ENCODE results near the gene CLIC1.

The CLIC1 gene

GRCh38 chr6:31737991-31738979 lies 2.0 kb upstream of the CLIC1 start:
- peak; percentile 82 for DNase-seq (ENCODE audit: low read depth)

DNA sequence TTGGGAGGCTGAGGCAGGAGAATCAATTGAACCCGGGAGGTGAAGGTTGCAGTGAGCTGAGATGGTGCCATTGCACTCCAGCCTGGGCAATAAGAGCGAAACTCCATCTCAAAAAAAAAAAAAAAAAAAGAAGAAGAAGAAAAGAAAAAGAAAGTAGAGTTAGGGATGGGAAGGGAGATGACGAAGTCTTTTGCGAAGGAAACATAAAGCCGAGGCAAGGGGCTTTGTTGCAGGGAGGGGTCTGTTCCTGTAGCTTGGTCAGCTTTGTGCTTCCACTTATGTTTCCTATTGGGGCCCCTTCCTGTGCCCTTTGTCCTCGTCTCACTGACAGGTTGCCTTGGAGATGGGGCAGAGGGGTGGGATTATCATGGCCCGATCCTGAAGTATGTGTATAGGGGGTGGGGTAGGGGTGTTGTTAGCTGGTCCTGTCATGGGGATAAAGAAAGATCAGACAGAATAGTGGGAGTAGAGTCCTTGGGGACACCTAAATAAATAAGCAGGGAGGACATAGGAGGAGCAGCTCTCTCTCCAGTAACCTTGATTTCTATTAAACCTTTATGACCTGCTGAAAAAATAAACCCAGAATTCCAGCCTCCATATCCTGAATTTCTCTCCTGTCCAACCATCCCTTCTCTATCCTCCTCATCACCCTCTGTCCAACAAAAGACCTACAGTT lies 1.1 kb upstream of the CLIC1 start:
- peak; percentile 25 for DNase-seq (ENCODE audit: low read depth)

DNA sequence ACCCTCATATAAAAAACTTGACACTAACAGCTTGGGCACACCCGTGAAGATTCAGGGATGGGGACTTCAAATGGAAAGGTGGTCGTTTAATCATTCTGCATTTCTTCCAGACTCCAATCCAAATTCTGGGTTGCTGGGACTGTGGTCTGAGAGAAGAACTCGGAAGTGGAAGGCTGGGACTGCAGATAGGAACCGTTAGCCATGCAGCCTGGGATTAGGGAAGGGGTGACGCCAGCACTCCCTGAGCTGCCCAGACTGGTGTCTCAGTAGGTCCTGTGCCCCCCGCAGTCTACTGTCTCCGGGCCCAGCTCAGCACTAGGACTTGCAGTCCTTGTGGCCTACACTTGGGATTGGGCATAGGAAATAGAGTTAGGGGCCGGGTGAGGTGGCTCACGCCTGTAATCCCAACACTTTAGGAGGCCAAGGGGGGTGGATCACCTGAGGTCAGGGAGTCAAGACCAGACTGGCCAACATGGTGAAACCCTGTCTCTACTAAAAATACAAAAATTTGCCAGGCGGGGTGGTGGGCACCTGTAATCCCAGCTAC lies 511 bp upstream of the CLIC1 start:
- DNase-seq (ENCODE audit: low read depth) = no peak

GRCh38 chr6:31734821-31735406 lies 1.4 kb downstream of the CLIC1 start:
- peak; percentile 43 for DNase-seq (ENCODE audit: low read depth)

GRCh38 chr6:31734247-31734820 lies 2.0 kb downstream of the CLIC1 start:
- no peak for DNase-seq (ENCODE audit: low read depth)

GRCh38 chr6:31733734-31734133 lies 2.6 kb downstream of the CLIC1 start:
- no peak for DNase-seq (ENCODE audit: low read depth)

- no peak for DNase-seq (ENCODE audit: low read depth)
These were observed 4.3 kb downstream of the CLIC1 start for GRCh38 chr6:31732029-31732428.

GRCh38 chr6:31730631-31731086 lies 5.7 kb downstream of the CLIC1 start:
- DNase-seq (ENCODE audit: low read depth) = no peak

- peak; percentile 92 for DNase-seq (ENCODE audit: low read depth)
These were observed 6.2 kb downstream of the CLIC1 start for GRCh38 chr6:31729979-31730630.

DNA sequence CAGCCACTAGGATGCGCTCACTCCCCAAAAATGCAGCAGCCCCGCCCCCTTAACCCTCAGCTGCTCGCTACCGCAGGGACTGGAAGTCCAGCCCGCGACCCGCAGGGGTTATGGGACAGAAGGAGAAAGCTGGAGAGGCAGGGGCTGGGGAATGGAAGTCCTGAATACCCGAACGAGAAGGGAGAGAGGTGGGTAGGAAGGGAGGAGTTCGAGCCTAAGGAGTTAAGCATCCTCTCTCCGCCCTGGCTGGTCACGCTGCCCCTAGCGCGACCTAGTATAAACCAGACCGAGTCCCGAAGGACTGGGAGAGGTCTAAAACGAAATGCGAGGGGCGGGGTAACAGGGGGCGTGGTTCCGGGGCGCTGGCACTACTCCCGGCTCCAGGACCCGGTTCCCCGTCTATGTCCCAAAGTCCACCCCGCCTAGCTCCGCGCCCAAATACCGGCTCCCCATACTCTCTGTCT lies 6.8 kb downstream of the CLIC1 start:
- DNase-seq (ENCODE audit: low read depth) = peak; percentile 90

GRCh38 chr6:31728767-31729514 lies 7.4 kb downstream of the CLIC1 start, which contains the start of gene DDAH2:
Gene DDAH2, minus strand, starts transcription at chr6:31729299. Its CDS starts 138 bp downstream, at chr6:31729161.
- DNase-seq (ENCODE audit: low read depth) = no peak

DNA sequence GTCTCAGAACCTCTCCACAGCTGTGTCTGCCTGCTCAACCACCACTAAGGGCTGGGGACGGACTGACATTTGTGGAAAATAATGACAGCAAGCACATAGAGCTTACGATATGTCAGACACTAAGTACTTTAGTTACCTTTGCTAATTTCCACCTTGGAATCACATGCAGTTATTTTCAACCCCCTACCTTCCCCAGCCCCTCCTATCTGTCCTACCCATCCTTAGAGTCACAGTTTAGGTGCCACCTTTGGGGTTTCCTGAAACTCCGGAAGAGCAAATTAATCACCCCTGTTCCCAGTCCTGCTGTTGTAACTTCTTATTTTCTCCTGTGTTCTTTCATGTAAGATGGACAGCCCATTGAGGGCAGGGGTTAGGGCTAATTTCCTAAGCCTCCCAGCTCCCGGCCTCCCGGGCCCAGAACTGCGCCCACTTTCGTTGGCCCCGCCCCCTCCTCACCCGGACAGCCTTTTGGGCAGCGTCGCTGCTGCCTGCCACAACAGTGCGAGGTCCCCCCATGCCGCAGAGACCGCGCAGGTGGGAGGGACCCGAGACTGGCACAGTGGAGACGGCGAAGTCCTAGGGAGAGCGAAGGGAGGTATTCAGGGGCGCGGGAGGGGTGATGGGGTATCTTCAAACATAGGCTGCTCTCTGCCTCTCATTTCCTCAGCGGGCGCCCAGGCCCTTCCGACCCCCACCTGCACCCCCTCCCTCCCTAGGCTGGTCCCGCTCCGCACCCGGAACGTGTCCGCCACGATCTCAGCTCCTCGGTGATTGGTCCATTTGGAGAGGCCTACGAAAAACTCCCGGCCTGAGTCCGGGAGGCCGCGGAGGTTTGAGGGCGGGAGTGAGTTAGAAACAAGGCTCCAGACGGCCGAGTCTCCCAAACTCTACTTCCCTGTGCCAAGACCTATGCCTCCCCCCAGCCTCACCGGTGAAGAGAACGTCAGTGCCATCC lies 8.3 kb downstream of the CLIC1 start:
- no peak for DNase-seq (ENCODE audit: low read depth)

DNA sequence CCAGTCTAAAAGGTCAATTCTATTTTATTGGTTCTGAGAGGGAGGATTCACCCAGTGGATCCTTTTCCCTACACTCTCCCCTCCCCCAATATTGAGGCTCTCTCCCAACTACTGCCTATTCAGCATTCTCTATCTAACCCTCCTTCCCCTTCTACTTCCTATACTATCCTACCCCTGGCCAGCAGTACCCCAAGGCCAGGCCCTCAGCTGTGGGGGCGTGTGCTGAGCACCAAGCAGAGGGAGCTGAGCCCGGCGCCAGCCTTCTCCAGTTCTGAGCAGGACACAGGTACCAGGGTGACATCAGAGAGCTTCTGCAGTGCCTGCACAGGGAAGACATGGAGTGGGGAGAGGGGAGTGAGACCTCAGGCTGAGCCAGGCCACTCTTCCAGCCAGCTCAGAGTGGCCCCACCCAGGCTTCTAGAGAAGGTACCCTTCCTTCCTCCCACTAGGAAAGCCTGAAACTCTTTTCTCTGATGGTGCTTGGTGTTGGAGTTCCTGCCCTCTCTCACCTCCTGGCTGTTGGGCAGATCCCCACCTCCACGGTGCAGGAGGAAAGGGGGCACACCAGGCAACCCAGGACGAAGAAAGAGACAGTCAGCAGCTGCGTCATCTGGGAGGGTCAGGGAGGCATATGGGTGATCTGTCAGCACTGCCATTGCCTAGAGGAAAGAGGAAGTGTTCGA lies 9.2 kb downstream of the CLIC1 start:
- DNase-seq (ENCODE audit: low read depth) = no peak

DNA sequence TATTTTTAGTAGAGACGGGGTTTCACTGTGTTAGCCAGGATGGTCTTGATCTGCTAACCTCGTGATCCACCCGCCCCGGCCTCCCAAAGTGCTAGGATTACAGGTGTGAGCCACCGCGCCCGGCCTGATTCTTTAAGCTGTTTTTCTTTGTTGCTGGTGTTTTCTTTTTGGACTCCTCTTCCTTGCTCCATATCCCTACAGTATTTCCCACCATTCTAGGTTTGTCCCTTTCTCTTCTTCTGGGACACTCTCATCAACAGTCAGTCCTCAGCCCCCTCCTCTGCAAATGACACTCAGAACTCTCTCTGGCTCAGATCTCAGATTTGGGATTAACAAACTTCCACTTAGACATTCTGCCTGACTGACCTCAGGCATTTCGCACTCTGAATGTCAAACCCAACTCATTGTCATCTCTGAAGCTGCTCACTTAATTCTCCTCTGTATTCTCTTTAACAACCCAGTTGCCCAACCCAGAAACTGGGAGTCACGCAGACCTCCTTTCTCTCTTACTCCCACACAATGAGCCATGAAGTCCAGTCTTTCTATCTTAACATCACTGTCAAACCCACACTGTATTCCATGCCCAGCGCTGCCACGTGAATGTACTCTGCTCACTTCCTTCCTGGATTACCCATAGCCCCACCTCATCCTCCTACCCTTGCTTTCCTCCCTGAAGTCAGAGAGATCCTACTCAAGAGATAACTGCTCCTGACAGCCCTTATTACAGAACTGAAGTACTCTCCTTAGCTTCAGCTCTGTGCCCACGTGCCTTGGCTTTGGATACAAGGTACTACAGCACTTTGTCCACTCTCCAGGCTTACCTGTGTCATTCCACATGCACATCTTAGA lies 10.6 kb downstream of the CLIC1 start:
- no peak for DNase-seq (ENCODE audit: low read depth)

GRCh38 chr6:31723980-31724691 lies 12.2 kb downstream of the CLIC1 start:
- no peak for DNase-seq (ENCODE audit: low read depth)

- no peak for DNase-seq (ENCODE audit: low read depth)
These were observed 12.9 kb downstream of the CLIC1 start, which contains the start of gene MPIG6B for GRCh38 chr6:31723245-31723979. Gene MPIG6B, plus strand, starts transcription at chr6:31723373. Its CDS starts 11 bp downstream, at chr6:31723384.

Measured in fibroblast of gingiva (primary cell).